Measurements from ENCODE around the gene DCBLD2. TPM values are rescaled to one million over a fixed set of nuclear protein-coding genes. Genes with fewer than 3 reads are reported as not detected.
A peak's percentile ranks its signal among the peaks of the same experiment; 100 is the strongest.

The DCBLD2 gene
- total RNA-seq, 1 donor, result 300 TPM

DNA sequence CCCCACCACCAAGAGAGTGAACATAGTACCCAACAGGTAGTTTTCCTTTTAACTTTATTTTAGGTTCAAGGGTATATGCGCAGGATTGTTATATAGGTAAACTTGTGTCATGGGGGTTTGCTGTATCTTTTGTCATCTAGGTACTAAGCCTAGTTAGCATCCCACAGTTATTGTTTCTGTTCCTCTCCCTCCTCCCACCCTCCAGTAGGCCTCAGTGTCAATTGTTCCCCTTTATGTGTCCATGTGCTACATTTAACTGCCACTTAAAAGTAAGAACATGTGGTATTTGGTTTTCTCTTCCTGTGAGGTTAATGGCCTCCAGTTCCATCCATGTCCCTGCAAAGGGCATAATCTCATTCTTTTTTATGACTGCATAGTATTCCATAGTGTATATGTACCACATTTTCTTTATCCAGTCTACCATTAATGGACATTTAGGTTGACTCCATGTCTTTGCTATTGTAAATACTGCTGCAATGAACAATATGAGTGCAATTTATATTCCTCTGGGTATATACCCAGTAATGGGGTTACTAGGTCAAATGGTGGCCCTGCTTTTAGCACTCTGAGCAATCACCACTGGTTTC is 72.2 kb downstream of the DCBLD2 start:
- DNase-seq (ENCODE audit: low read depth), result no peak
- TF ChIP-seq, protein P1, sequence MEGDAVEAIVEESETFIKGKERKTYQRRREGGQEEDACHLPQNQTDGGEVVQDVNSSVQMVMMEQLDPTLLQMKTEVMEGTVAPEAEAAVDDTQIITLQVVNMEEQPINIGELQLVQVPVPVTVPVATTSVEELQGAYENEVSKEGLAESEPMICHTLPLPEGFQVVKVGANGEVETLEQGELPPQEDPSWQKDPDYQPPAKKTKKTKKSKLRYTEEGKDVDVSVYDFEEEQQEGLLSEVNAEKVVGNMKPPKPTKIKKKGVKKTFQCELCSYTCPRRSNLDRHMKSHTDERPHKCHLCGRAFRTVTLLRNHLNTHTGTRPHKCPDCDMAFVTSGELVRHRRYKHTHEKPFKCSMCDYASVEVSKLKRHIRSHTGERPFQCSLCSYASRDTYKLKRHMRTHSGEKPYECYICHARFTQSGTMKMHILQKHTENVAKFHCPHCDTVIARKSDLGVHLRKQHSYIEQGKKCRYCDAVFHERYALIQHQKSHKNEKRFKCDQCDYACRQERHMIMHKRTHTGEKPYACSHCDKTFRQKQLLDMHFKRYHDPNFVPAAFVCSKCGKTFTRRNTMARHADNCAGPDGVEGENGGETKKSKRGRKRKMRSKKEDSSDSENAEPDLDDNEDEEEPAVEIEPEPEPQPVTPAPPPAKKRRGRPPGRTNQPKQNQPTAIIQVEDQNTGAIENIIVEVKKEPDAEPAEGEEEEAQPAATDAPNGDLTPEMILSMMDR (IDR thresholded peaks at IDR 0.05; ENCODE audit: insufficient read depth, low read depth, low read length), result no peak
- no peak overlapping the region for H3K4me3 ChIP-seq (ENCODE audit: low read depth, low read length)

DNA sequence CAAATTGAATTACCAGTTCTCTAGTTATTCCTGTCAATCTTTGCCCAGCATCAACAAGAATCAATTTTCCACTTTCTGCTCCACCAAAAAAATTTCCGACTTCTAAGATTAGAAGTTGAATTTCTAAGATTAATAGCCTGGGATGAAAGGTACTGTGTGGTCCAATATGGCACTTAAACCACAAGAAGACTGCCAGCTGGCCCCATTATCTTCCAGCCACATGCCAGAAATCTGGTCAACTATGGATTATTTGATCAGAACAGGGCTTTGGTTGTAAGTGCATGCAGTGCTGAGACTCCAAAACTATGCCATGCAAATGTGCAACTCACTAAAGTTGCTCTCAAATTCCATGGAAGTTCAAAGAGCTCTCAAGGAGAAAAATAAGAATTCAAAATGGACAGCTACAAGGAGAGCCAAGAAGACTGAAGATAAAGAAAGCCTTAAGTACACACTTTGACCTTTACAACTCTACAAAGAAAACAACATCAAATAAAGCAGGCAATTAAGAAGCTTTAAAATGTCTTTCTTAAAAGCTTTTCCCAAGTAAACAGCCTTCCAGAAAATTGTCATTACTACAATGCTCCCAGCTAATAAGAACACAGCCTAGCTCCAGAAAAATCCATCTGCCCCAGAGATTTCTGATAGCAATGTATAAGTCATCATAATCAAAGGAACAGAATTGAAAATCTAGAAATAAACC is 74.1 kb downstream of the DCBLD2 start:
- TF ChIP-seq, protein P1 (IDR thresholded peaks at IDR 0.05; ENCODE audit: insufficient read depth, low read depth, low read length), result no peak
- DNase-seq (ENCODE audit: low read depth), result peak; percentile 10

DNA sequence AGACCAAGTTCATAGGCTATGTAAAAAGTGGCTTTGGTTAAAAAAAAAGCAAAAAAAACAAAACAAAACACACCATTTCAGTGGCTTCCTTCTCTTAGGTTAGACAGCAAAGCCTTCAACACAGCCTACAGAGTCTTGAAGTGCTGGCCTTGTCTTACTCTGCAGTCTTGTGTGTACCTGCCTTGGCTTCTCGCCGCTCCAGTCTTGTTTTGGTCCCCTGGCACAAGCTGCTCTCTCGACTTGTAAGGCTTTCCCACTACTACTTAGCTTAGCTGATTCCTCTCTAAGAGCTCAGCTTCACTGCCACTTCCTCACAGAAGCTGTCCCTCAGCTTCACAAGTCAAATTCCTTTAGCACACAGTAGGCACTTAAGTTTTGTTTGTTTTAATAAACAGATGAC is 75.4 kb downstream of the DCBLD2 start:
- no peak overlapping the region for H3K4me3 ChIP-seq (ENCODE audit: low read depth, low read length)
- TF ChIP-seq, protein P1 (IDR thresholded peaks at IDR 0.05; ENCODE audit: insufficient read depth, low read depth, low read length), result no peak
- no peak for DNase-seq (ENCODE audit: low read depth)

More for the DNA sequence above, 74.1 kb downstream of the DCBLD2 start:
- no peak overlapping the region for H3K4me3 ChIP-seq (ENCODE audit: low read depth, low read length)

DNA sequence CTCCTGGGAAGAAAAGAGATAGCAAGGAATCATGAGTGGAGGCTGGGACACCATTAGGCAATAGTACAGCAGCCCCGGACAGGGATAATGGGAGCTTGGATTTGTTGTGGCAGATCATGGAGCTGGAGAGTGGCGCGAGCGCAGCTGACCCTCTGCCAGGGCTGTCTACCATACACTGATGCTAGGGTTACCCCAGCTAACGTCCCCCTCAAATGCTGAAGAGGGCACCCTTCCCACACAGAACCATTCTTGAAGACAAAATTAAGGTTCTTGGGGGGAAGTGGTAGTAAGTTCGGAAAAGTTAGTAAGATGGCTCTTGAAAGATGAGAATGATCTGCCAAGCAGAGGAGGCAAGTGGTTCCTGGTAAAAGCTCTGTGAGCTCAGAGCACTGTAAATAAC is 77.2 kb downstream of the DCBLD2 start:
- TF ChIP-seq, protein P1 (IDR thresholded peaks at IDR 0.05; ENCODE audit: insufficient read depth, low read depth, low read length), result peak; percentile 10
- H3K4me3 ChIP-seq (ENCODE audit: low read depth, low read length), result no peak overlapping the region
- DNase-seq (ENCODE audit: low read depth), result no peak

DNA sequence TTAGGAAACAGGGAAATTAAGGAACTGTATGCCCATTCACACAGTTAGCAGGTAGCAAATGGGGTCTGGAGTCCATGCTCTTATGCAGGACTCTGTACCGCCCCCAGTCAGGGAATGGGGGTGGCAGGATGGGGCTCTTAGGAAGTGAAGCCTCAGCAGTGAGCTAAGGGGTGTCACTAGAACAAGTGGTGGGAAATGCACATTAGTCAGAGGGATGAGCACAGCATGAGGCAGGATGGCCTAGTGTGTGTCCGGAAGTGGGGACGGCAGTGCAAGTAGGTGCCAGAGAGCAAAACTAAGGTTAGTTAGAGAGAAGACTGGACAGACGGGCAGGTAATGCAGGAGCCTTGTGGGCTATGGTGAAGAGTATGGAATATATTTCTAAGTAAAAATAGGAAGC is 77.7 kb downstream of the DCBLD2 start:
- TF ChIP-seq, protein P1 (IDR thresholded peaks at IDR 0.05; ENCODE audit: insufficient read depth, low read depth, low read length), result no peak
- DNase-seq (ENCODE audit: low read depth), result no peak
- H3K4me3 ChIP-seq (ENCODE audit: low read depth, low read length), result no peak overlapping the region

DNA sequence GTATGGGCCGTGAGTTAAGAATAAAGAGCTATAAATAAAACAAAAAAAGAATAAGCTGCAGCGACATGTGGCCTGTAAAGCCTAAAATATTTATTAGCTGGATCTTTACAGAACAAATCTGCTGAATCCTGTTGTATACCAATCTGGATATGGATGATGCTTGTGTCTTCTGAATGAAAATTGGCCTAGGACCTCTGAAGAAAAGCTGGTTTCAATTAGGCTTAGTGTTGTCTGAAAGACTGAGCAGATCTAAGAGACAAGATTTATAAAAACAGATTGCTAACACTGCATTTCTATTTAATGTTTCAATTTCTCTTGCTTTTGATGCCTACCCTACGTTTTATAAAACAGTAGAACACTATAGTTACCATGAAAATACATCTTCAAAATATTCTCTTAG is 80.4 kb downstream of the DCBLD2 start:
- H3K4me3 ChIP-seq (ENCODE audit: low read depth, low read length), result no peak overlapping the region
- TF ChIP-seq, protein P1 (IDR thresholded peaks at IDR 0.05; ENCODE audit: insufficient read depth, low read depth, low read length), result no peak
- DNase-seq (ENCODE audit: low read depth), result no peak
